ENCODE data around the gene EID2B. TPM values are rescaled to one million over a fixed set of nuclear protein-coding genes. Genes with fewer than 3 reads are reported as not detected.

EID2B gene
- total and polyA plus RNA-seq, 9 of the 15 experiments (the other 6 are each of a cell fraction or from before 2014, with no cell fraction given), result 2.8 to 8.8 (median 4.8) TPM

DNA sequence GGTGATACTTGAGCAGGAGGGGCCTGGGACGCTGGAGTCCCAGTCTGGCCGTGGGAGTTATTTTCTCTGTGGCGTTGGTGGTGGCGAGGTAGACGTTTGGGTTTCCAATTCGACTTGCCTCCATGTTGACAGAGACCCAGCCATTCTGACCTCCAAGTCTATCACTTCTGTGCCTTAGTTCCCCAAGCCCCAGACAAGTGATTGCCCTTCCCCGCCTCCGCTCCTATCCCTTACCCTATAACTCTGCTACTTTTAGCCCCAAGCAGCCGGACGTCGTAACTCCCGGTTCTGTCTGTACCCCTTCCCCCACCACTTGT is 51.5 kb downstream of the EID2B start:
- POLR2A ChIA-PET, result interaction anchor here (0.6 to 1.5 kb wide), 13 partner anchors 11 to 105 kb away, joined by 3 to 15 read pairs (median 3); partner anchors contain the start of genes DLL3, RPS16 and SUPT5H
- peak overlapping the region; percentile 70 for H2AFZ ChIP-seq (ENCODE audit: low read depth, low read length)
- intact Hi-C loops (cut with micrococcal nuclease) (loop anchor here (2.0 to 5.0 kb wide), 2 partner anchors 18 to 34 kb away; partner anchors contain the start of genes DLL3 and SUPT5H), in situ Hi-C loops (cut with MboI) (no loop called here)
- H3K9me3 ChIP-seq (replicated peaks; ENCODE audit: control insufficient read depth, insufficient read depth, low read depth, low read length), result no peaks in the 10 kb centered on the region
- TF ChIP-seq, protein P1, sequence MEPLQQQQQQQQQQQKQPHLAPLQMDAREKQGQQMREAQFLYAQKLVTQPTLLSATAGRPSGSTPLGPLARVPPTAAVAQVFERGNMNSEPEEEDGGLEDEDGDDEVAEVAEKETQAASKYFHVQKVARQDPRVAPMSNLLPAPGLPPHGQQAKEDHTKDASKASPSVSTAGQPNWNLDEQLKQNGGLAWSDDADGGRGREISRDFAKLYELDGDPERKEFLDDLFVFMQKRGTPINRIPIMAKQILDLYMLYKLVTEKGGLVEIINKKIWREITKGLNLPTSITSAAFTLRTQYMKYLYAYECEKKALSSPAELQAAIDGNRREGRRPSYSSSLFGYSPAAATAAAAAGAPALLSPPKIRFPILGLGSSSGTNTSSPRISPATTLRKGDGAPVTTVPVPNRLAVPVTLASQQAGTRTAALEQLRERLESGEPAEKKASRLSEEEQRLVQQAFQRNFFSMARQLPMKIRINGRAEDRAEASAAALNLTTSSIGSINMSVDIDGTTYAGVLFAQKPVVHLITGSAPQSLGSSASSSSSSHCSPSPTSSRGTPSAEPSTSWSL (CRISPR knock-in tag; IDR thresholded peaks at IDR 0.05; ENCODE audit: borderline replicate concordance), result no peak
- TF ChIP-seq NELFE (IDR thresholded peaks at IDR 0.05; ENCODE audit: insufficient read depth, insufficient read length) (no peak), ZNF57 (CRISPR knock-in tag; IDR thresholded peaks at IDR 0.05) (no peak), ZFP1 (CRISPR knock-in tag; IDR thresholded peaks at IDR 0.05) (no peak)
- TF ChIP-seq, protein P2, sequence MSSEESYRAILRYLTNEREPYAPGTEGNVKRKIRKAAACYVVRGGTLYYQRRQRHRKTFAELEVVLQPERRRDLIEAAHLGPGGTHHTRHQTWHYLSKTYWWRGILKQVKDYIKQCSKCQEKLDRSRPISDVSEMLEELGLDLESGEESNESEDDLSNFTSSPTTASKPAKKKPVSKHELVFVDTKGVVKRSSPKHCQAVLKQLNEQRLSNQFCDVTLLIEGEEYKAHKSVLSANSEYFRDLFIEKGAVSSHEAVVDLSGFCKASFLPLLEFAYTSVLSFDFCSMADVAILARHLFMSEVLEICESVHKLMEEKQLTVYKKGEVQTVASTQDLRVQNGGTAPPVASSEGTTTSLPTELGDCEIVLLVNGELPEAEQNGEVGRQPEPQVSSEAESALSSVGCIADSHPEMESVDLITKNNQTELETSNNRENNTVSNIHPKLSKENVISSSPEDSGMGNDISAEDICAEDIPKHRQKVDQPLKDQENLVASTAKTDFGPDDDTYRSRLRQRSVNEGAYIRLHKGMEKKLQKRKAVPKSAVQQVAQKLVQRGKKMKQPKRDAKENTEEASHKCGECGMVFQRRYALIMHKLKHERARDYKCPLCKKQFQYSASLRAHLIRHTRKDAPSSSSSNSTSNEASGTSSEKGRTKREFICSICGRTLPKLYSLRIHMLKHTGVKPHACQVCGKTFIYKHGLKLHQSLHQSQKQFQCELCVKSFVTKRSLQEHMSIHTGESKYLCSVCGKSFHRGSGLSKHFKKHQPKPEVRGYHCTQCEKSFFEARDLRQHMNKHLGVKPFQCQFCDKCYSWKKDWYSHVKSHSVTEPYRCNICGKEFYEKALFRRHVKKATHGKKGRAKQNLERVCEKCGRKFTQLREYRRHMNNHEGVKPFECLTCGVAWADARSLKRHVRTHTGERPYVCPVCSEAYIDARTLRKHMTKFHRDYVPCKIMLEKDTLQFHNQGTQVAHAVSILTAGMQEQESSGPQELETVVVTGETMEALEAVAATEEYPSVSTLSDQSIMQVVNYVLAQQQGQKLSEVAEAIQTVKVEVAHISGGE (CRISPR knock-in tag; IDR thresholded peaks at IDR 0.05), result 0 out of 6 replicates have a peak, but pooled peaks of 1 of the 3 experiments have one; percentile 18
- H3K9me1 ChIP-seq (ENCODE audit: control insufficient read depth, insufficient read depth, low read length), result no peaks in the 10 kb centered on the region
- BruUV-seq (replicated peaks), result TSS peak; percentile 38
- peak; percentile 2; the same call in 2 of the 3 replicates for ATAC-seq
- no peak for FAIRE-seq
- 0 out of 2 replicates have a peak, but pooled peaks cover 9% of the 10 kb centered on the region for H4K20me1 ChIP-seq (replicated peaks; ENCODE audit: control insufficient read depth, insufficient read depth, low read length)
- H3K4me3 ChIP-seq, result peak overlapping the region; percentile 94
- no peak for DNase-seq (ENCODE audit: extremely low read depth in 1 of 4, low spot score in 3 of 4)
- peak overlapping the region; percentile 92 for H3K4me2 ChIP-seq (ENCODE audit: insufficient read depth, low read length)
- H3K27ac ChIP-seq (ENCODE audit: extremely low read depth, low read depth, low read length), result peak overlapping the region; percentile 92
- peaks cover 10 to 17% of the 10 kb centered on the region in 2 experiments; a peak in 4 of 5 replicates for H3K4me1 ChIP-seq (replicated peaks in 1 of 2; ENCODE audit: control insufficient read depth in 2 of 2, insufficient read depth in 2 of 2, low read length in 2 of 2)
- H3K36me3 ChIP-seq (ENCODE audit: control insufficient read depth, insufficient read depth, low read length), result peaks cover 53% of the 10 kb centered on the region
- CTCF ChIA-PET (ENCODE audit: low intra/inter-chr PET ratio), result no interaction called here
- H3K9ac ChIP-seq (ENCODE audit: insufficient read depth in 1 of 2, low read depth in 2 of 2, low read length in 2 of 2), result peak overlapping the region; percentile 98 to 99
- under 1% methylated on average over 12 of the region's 12 CpGs for WGBS (ENCODE audit: insufficient coverage, low coverage, missing lambda C conversion rate)
- no peaks in the 10 kb centered on the region for H3K27me3 ChIP-seq (ENCODE audit: control insufficient read depth in 2 of 2, insufficient read depth in 2 of 2, low read length in 2 of 2)
- peaks cover 35% of the 10 kb centered on the region for H3K79me2 ChIP-seq (ENCODE audit: control insufficient read depth, insufficient read depth, low read length)

Other genes with a start within 250 kb of the EID2B start
Only the 7 nearest of the 19 such genes appear.
- gene RPS16, start 96.9 kb downstream of the EID2B start, total RNA-seq (2014; rRNA removed), result 2,011 and 2,125 TPM in 2 replicates
- gene RPS16, start 96.9 kb downstream of the EID2B start, total RNA-seq (2014; rRNA removed; fragmentation: Illumina TruSeq; extraction: Trizol), result 82.6 and 146 TPM in 2 replicates
- gene RPS16, start 96.9 kb downstream of the EID2B start, total RNA-seq (2015; rRNA removed; fragmentation: Illumina TruSeq; extraction: Trizol), result 114 and 137 TPM in 2 replicates
- 3,072 and 3,267 TPM in 2 replicates for gene RPS16, start 96.9 kb downstream of the EID2B start, total RNA-seq (2021)
- 1,618 and 2,255 TPM in 2 replicates for gene RPS16, start 96.9 kb downstream of the EID2B start, polyA plus RNA-seq (2011; rRNA removed)
- 2,204 and 2,973 TPM in 2 replicates for gene RPS16, start 96.9 kb downstream of the EID2B start, polyA plus RNA-seq (2014; fragmentation: Illumina TruSeq; extraction: Trizol)
- gene RPS16, start 96.9 kb downstream of the EID2B start, polyA plus RNA-seq (2014; fragmentation: Nextera tagmentation; extraction: Ambion mirVana), result 1,000 to 10,000 TPM; 2,545 to 3,175 TPM
- 3,400 and 3,671 TPM in 2 replicates for gene RPS16, start 96.9 kb downstream of the EID2B start, polyA plus RNA-seq (2014; rRNA removed)
- 64.1 and 68.6 TPM in 2 replicates for gene SUPT5H, start 87.3 kb downstream of the EID2B start, total RNA-seq (2014; rRNA removed)
- 29.4 and 34.5 TPM in 2 replicates for gene SUPT5H, start 87.3 kb downstream of the EID2B start, total RNA-seq (2014; rRNA removed; fragmentation: Illumina TruSeq; extraction: Trizol)
- gene SUPT5H, start 87.3 kb downstream of the EID2B start, total RNA-seq (2015; rRNA removed; fragmentation: Illumina TruSeq; extraction: Trizol), result 35.9 and 36.9 TPM in 2 replicates
- gene SUPT5H, start 87.3 kb downstream of the EID2B start, total RNA-seq (2021), result 73.4 and 85.9 TPM in 2 replicates
- 27.6 and 58.9 TPM in 2 replicates for gene SUPT5H, start 87.3 kb downstream of the EID2B start, polyA plus RNA-seq (2011; rRNA removed)
- 68.9 and 70.5 TPM in 2 replicates for gene SUPT5H, start 87.3 kb downstream of the EID2B start, polyA plus RNA-seq (2014; fragmentation: Illumina TruSeq; extraction: Trizol)
- gene SUPT5H, start 87.3 kb downstream of the EID2B start, polyA plus RNA-seq (2014; fragmentation: Nextera tagmentation; extraction: Ambion mirVana), result 10 to 100 TPM; 13.3 to 18.8 TPM
- gene SUPT5H, start 87.3 kb downstream of the EID2B start, polyA plus RNA-seq (2014; rRNA removed), result 50.2 and 75.6 TPM in 2 replicates
- gene TIMM50, start 52.0 kb downstream of the EID2B start, total RNA-seq (2014; rRNA removed), result 221 and 239 TPM in 2 replicates
- gene TIMM50, start 52.0 kb downstream of the EID2B start, total RNA-seq (2014; rRNA removed; fragmentation: Illumina TruSeq; extraction: Trizol), result 81.4 and 94.9 TPM in 2 replicates
- gene TIMM50, start 52.0 kb downstream of the EID2B start, total RNA-seq (2015; rRNA removed; fragmentation: Illumina TruSeq; extraction: Trizol), result 145 and 148 TPM in 2 replicates
- gene TIMM50, start 52.0 kb downstream of the EID2B start, total RNA-seq (2021), result 214 and 221 TPM in 2 replicates
- 166 and 170 TPM in 2 replicates for gene TIMM50, start 52.0 kb downstream of the EID2B start, polyA plus RNA-seq (2011; rRNA removed)
- 157 and 181 TPM in 2 replicates for gene TIMM50, start 52.0 kb downstream of the EID2B start, polyA plus RNA-seq (2014; fragmentation: Illumina TruSeq; extraction: Trizol)
- gene TIMM50, start 52.0 kb downstream of the EID2B start, polyA plus RNA-seq (2014; fragmentation: Nextera tagmentation; extraction: Ambion mirVana), result 10 to 100 TPM; 28.3 to 55.4 TPM
- gene TIMM50, start 52.0 kb downstream of the EID2B start, polyA plus RNA-seq (2014; rRNA removed), result 221 and 228 TPM in 2 replicates
- gene DLL3, start 33.9 kb downstream of the EID2B start, total RNA-seq (2014; rRNA removed), result 5.4 and 5.5 TPM in 2 replicates
- gene DLL3, start 33.9 kb downstream of the EID2B start, total RNA-seq (2014; rRNA removed; fragmentation: Illumina TruSeq; extraction: Trizol), result 1.1 TPM in 2 replicates
- gene DLL3, start 33.9 kb downstream of the EID2B start, total RNA-seq (2015; rRNA removed; fragmentation: Illumina TruSeq; extraction: Trizol), result 0.80 and 1.1 TPM in 2 replicates
- 2.5 and 3.4 TPM in 2 replicates for gene DLL3, start 33.9 kb downstream of the EID2B start, total RNA-seq (2021)
- 2.1 and 2.5 TPM in 2 replicates for gene DLL3, start 33.9 kb downstream of the EID2B start, polyA plus RNA-seq (2011; rRNA removed)
- gene DLL3, start 33.9 kb downstream of the EID2B start, polyA plus RNA-seq (2014; fragmentation: Illumina TruSeq; extraction: Trizol), result 0.53 and 0.92 TPM in 2 replicates
- gene DLL3, start 33.9 kb downstream of the EID2B start, polyA plus RNA-seq (2014; fragmentation: Nextera tagmentation; extraction: Ambion mirVana), result 1 to 10 TPM in 1 of 2 experiments, under 1 TPM in 1; 0.92 to 1.2 TPM
- gene DLL3, start 33.9 kb downstream of the EID2B start, polyA plus RNA-seq (2014; rRNA removed), result 5.2 and 6.3 TPM in 2 replicates
- gene SELENOV, start 17.7 kb downstream of the EID2B start, total RNA-seq (2014; rRNA removed), result not detected in 2 replicates
- not detected in 2 replicates for gene SELENOV, start 17.7 kb downstream of the EID2B start, total RNA-seq (2014; rRNA removed; fragmentation: Illumina TruSeq; extraction: Trizol)
- not detected in 2 replicates for gene SELENOV, start 17.7 kb downstream of the EID2B start, total RNA-seq (2015; rRNA removed; fragmentation: Illumina TruSeq; extraction: Trizol)
- 0.09 and 0.20 TPM in 2 replicates for gene SELENOV, start 17.7 kb downstream of the EID2B start, total RNA-seq (2021)
- 0.15 TPM in 1 of 2 replicates, not detected in the other for gene SELENOV, start 17.7 kb downstream of the EID2B start, polyA plus RNA-seq (2011; rRNA removed)
- 0.08 and 0.09 TPM in 2 replicates for gene SELENOV, start 17.7 kb downstream of the EID2B start, polyA plus RNA-seq (2014; fragmentation: Illumina TruSeq; extraction: Trizol)
- under 1 TPM; 0.04 to 0.06 TPM for gene SELENOV, start 17.7 kb downstream of the EID2B start, polyA plus RNA-seq (2014; fragmentation: Nextera tagmentation; extraction: Ambion mirVana)
- 0.05 TPM in 1 of 2 replicates, not detected in the other for gene SELENOV, start 17.7 kb downstream of the EID2B start, polyA plus RNA-seq (2014; rRNA removed)
- 18.5 and 20.8 TPM in 2 replicates for gene EID2, start 7.3 kb upstream of the EID2B start, total RNA-seq (2014; rRNA removed)
- gene EID2, start 7.3 kb upstream of the EID2B start, total RNA-seq (2014; rRNA removed; fragmentation: Illumina TruSeq; extraction: Trizol), result 10.9 and 11.7 TPM in 2 replicates
- 9.9 and 11.3 TPM in 2 replicates for gene EID2, start 7.3 kb upstream of the EID2B start, total RNA-seq (2015; rRNA removed; fragmentation: Illumina TruSeq; extraction: Trizol)
- gene EID2, start 7.3 kb upstream of the EID2B start, total RNA-seq (2021), result 13.8 and 14.6 TPM in 2 replicates
- 7.3 and 12.4 TPM in 2 replicates for gene EID2, start 7.3 kb upstream of the EID2B start, polyA plus RNA-seq (2011; rRNA removed)
- gene EID2, start 7.3 kb upstream of the EID2B start, polyA plus RNA-seq (2014; fragmentation: Illumina TruSeq; extraction: Trizol), result 8.2 and 9.6 TPM in 2 replicates
- 1 to 10 TPM; 2.5 to 2.7 TPM for gene EID2, start 7.3 kb upstream of the EID2B start, polyA plus RNA-seq (2014; fragmentation: Nextera tagmentation; extraction: Ambion mirVana)
- 18.5 and 23.6 TPM in 2 replicates for gene EID2, start 7.3 kb upstream of the EID2B start, polyA plus RNA-seq (2014; rRNA removed)
- gene LGALS13, start 69.7 kb upstream of the EID2B start, total RNA-seq (2014; rRNA removed), result not detected in 2 replicates
- gene LGALS13, start 69.7 kb upstream of the EID2B start, total RNA-seq (2014; rRNA removed; fragmentation: Illumina TruSeq; extraction: Trizol), result not detected in 2 replicates
- gene LGALS13, start 69.7 kb upstream of the EID2B start, total RNA-seq (2015; rRNA removed; fragmentation: Illumina TruSeq; extraction: Trizol), result 0.43 TPM in 1 of 2 replicates, not detected in the other
- not detected in 2 replicates for gene LGALS13, start 69.7 kb upstream of the EID2B start, total RNA-seq (2021)
- gene LGALS13, start 69.7 kb upstream of the EID2B start, polyA plus RNA-seq (2011; rRNA removed), result not detected in 2 replicates
- gene LGALS13, start 69.7 kb upstream of the EID2B start, polyA plus RNA-seq (2014; fragmentation: Illumina TruSeq; extraction: Trizol), result not detected in 2 replicates
- gene LGALS13, start 69.7 kb upstream of the EID2B start, polyA plus RNA-seq (2014; fragmentation: Nextera tagmentation; extraction: Ambion mirVana), result under 1 TPM in 1 of 2 experiments, not detected in 1; 0.11 TPM
- gene LGALS13, start 69.7 kb upstream of the EID2B start, polyA plus RNA-seq (2014; rRNA removed), result not detected in 2 replicates